ENCODE measurements around the gene CYP27A1.
A peak's percentile ranks its signal among the peaks of the same experiment; 100 is the strongest.
"Not testable (repeated sequence)": the region's sequence is repeated elsewhere in the genome, so short reads cannot be mapped to it uniquely, and the experiment has no call there.

Gene CYP27A1

DNA sequence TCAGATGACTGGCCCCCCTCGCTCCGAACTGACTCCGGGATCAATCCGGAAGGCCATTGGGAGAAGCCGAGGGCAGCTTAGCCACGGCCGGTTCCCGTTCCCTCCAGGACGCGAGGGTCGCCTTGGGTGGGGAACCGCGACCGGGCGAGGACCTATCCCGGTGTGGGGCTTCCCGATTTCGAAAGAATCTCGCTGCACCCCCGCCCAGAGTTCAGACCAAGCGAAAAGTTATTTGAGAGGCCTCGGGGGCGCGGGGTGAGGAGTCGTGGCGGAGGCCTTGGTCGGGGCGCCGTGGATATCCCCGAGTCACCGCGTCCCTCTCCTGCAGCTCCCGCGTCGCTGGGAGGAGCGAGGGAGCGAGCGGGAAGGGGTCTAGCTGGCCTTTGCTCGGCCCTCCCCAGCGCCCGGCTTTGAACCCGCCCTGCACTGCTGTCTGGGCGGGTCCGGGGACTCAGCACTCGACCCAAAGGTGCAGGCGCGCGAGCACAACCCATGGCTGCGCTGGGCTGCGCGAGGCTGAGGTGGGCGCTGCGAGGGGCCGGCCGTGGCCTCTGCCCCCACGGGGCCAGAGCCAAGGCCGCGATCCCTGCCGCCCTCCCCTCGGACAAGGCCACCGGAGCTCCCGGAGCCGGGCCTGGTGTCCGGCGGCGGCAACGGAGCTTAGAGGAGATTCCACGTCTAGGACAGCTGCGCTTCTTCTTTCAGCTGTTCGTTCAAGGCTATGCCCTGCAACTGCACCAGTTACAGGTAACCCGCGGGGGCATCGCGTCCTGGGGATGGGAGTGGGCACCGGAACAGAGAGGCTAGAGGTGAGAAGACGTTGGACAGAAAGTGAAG is at the start of gene CYP27A1:
Gene CYP27A1, plus strand, starts transcription at position 457 of the 837 bp plus-strand sequence. Its CDS starts 36 bp downstream, at position 493.
- no peak for DNase-seq

DNA sequence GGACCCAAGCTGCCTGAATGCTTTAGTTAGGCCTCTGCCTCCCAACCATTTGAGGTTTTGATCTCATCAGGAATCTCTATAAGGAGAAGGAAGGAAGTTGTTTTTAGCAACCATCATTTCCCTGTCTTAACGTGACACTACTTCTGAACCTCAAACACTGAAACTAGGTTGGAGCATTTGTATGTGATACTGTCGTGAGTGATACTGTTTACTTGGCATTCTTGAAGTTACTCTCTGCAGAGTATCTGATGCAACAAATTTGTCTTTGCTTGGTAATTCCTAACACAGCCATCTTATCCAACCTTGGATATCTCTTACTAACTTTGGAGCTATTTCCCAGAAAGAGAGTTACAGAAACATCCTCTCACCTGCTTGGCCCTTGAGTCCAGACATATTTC is 49.2 kb upstream of the CYP27A1 start:
- DNase-seq = no peak

DNA sequence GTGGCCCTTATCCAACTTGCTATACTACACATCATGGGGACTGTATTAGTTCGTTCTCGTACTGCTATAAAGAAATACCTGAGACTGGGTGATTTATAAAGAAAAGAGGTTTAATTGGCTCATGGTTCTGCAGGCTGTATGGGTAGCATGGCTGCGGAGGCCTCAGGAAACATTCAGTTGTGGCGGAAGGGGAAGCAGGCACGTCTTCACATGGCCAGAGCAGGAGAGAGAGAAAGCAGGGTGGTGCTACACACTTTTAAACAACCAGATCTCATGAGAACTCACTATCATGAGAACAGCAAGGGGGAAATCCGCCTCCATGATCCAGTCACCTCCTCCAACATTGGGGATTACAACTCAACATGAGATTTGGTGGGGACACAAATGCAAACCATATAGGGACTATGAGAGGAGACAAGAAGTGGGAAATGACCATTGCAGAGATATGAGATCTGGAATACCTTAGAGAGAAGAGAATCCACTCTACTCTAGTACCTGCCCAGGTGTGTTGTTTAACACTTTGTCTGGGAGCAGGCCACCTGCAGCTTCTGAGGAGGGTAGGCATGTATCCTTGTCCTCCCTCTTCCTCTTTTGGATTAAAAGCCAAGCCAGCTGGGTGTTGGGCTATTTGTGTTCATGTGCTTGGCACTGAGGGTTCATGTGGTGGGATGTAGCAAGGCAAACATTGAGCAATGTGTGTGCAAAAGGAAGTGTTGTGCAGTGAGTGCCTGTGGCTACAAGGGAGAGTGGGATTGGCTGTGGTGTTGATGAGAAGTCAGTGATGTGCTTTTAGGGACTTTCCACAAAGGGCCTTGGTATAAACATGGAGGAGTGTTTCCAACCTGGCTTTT is 48.6 kb upstream of the CYP27A1 start:
- DNase-seq = peak; percentile 31 to 72

DNA sequence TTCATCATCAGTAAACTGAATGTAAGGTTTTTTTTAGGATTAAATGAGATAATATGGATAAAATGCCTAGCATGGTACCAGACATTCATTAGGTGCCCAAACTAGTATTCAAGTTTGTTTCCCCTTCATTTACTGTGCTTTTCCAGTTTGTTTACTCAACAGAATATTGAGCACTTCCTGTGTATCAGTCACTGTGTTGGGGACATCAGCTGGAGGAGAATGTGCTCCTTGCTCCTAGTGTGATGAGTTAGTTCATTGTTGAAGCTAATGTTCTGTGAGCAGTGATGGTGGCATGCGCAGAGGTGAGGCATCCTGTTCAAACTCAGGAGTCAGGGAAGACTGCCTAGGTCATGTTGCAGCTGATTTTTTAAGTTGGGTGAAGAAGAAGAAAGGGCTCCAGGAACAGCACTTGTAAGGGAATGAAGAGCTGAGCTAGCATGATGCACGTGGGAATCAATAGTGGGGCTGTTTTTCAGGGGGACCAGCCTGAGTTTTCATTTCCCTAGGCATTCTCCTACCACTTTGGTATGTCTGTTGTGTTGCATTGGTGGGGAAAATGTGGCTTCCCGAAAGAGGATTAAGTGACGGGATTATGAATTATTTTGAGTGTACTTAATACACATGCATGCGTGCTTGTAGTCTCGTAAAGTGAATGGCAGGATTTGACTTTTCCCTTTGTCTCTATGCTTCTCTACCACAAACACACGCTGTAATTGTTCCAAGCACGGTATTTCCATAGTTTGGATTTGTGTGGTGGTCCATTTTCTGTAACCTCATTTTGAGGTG is 47.6 kb upstream of the CYP27A1 start:
- DNase-seq = no peak

DNA sequence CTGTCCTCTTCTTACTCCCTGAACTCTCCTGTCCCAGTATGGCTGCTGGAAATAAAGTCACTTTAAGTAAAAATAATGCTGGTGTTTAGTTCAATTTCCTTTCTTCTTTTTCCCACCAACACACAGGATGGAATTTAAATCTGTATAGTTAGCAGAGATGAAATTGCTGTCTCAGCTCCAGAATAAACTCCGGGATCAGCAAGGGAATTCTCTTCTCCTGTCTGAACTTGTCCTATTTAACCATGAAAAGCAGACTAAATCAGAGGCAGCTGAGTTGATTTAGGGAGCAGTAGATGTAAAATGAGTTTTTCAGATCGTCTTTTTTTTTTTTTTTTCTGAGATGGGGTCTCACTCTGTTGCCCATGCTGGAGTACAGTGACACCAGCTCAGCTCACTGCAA is 45.4 kb upstream of the CYP27A1 start:
- no peak for DNase-seq

DNA sequence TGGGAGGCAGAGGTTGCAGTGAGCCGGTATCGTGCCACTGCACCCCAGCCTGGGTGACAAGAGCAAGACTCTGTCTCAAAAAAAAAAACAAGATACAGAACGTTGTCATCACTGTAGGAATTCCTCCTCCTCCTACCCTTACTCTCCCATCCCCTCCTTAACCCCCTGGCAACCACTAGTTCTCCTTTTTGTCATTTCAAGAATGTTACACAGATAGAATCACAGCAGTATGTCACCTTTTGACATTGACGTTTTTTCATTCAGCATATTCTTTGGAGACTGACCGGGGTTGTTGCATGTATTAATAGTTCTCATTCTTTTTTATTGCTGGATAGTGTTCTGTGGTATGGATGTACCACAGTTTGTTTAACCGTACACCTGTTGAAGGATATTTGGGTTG is 38.9 kb upstream of the CYP27A1 start:
- DNase-seq = no peak

DNA sequence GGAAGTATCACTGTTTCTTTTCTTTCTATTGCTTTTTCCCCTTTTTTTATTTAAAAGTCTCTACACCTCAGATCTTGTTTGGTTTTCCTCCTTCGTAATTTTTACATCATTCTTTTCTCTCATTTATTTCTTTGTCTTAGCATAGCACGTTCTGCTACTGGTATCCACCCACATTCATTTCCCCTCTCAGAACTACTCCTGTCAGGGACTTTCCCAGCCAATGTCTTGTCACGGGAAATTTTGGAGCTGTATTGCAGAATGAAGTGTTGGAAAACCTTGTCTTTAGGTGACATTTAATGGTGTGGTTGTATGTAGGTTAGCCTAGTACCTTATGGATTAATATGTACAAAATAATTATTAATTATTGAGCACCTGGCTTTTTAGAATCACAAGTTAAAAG is 37.3 kb upstream of the CYP27A1 start:
- peak in 1 of 2 donors; percentile 20 for DNase-seq

DNA sequence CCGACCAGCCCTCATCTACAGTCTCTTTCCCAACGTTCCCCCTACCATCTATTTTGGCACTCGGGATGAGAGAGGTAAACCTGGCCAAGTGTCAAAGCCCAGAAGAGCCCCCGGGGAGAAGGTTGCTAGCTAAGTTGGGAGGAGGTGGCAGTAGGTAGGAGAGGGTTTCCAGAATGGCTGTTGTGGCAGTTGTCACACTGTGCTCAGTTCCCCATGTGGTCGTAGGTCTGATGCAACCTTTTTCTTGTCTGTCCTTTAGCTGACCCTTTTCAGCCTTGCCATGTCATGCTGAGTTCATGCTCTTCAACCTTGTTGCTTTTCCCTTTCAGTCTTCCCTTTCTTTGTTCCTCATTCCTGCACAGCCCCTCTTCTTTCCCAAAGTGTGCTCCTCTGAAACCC is 36.8 kb upstream of the CYP27A1 start:
- DNase-seq = peak in 1 of 2 donors; percentile 56

DNA sequence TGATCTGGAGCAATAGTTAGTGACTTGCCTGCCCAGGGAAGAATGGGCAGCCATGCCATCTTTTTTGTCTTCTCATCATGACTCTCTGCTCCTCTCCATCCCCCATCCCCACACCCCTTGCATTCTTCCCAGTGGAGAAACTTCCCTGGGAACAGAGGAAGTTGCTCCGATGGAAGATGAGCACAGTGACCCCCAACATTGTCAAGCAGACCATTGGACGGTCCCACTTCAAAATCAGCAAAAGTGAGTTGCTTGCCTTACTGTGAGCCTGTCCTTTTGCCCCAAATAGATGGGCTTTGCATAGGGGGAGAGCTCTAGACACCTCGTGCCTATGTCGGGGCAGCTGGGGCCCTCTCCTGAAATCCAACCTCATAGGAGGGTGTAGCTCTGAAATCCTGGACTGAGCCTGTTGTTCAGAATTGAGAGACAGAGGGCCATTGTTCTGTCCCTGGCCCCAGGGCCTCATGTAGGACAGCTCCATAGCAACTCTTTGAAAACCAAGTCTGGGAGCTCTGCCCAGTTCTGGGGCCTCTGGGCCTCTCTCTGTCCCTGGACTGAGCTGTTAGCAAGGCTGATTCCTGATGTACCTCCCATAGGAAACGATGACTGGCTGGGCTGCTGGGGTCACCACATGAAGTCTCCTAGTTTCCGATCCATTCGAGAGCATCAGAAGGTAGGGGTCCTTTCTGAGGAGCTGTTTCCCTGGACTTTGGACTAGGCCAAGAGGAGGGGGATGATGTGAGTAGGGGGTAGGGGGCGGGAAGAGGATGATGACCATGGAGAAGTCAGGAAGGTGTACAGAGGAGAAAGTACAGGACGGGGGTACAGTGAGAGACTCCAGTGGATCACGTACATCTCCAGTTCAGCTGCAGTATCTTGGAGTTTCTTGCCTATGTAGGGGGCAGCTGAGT is 36.1 kb upstream of the CYP27A1 start:
- DNase-seq = no peak

DNA sequence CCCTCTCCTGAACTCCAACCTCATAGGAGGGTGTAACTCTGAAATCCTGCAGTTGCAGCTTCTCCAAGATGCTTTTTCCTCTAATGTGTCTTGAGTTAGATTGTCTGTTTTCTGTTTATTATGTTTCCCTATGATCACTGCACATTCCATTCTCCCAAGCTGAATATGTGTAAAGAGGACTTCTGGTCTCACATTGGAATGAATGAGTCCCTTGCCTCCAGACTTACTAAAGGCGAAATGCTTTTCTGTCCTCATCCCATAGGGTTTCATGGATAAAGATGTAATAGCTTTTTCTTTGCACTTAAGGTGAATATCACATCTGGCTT is 35.5 kb upstream of the CYP27A1 start:
- DNase-seq = no peak

DNA sequence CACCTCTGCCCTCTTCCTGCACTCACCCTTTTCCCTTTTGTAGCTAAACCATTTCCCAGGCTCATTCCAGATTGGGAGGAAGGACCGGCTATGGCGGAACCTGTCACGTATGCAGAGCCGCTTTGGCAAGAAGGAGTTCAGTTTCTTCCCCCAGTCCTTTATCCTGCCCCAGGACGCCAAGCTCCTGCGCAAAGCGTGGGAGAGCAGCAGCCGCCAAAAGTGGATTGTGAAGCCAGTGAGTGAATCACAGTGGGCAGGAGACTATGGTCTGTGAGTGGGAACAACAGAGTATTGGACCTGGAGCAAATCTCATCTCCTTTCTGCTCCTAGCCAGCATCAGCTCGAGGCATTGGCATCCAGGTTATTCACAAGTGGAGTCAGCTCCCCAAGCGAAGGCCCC is 35.0 kb upstream of the CYP27A1 start:
- no peak for DNase-seq

DNA sequence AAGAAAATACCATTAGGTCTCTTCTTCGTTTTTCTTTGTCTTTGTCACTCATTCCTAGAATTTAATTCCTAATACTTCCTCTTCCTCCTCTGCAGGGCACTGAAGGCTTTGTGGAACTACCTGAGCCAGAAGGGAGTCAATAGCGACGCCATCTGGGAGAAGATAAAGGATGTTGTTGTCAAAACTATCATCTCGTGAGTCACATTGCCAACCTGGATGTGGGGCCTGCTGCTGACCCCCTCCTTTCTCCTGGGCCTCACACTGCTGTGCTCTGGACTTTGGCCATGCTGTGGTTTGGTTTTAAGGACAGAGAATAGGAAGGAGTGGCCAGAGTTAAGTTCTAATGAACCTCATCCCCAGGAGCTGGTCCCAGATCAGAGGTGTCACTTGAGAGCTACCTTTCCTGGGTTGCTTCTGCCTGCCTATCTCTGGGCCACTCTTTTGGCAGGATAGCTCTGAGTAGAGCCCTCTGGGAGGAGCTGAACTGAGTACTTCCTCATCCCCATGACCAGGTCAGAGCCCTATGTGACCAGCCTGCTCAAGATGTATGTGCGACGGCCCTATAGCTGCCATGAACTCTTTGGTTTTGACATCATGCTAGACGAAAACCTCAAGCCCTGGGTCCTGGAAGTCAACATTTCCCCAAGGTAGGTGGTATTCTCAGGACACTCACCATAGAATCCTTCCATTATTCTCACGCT is 33.1 kb upstream of the CYP27A1 start:
- no peak for DNase-seq

DNA sequence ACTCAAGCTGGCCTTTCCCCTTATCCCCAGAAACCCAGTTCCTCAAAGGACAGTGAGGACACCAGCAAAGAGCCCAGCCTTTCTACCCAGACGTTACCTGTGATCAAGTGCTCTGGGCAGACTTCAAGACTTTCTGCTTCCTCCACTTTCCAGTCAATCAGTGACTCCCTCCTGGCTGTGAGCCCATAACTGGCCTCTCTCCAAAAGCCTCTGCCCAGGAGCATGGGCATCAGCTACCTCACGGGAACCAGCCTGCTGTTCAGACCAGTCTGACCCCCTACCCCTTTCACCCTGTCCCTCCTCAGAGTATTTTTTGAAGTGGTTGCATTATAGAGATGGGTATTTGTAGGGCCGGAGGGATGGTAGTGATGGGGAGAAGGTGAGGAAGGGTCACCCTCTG is 27.7 kb upstream of the CYP27A1 start:
- no peak for DNase-seq

DNA sequence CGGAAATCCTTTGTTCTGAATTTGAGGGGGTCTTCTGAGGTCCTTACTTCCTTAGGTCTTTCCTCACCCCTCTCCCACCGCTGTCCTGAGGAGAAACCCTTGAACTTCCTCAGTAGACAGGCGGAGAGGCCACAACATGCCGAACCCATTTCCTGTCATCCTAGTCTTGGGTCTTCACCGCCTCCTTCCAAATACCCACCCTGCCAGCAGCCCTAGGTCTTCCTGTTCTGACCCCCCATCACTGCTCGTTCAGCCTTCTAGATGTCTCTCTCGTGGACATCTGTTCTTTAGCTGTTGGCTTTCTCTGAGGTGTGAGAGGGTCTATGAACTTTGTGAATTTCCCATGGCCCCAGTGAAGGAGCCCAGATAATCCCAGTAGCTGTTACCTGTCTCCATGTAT is 27.2 kb upstream of the CYP27A1 start:
- DNase-seq = no peak

DNA sequence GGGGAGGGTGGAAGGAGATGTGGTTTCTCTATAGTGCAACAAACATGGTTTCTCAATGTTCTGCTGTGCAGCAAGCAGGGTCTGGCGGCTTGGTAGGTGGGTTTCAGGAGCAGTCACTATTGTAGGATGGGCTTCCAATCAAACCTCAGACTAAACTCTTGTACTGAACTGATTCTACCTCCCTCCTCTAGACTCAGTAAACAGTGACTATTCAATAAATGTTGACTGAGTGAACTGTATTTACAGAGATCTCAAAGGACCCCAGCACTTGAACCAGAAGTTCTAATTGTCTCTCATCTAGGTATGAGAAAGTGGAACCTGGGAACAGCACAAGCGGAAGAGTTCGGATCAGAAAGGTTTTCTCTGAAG is 26.8 kb upstream of the CYP27A1 start:
- DNase-seq = no peak

DNA sequence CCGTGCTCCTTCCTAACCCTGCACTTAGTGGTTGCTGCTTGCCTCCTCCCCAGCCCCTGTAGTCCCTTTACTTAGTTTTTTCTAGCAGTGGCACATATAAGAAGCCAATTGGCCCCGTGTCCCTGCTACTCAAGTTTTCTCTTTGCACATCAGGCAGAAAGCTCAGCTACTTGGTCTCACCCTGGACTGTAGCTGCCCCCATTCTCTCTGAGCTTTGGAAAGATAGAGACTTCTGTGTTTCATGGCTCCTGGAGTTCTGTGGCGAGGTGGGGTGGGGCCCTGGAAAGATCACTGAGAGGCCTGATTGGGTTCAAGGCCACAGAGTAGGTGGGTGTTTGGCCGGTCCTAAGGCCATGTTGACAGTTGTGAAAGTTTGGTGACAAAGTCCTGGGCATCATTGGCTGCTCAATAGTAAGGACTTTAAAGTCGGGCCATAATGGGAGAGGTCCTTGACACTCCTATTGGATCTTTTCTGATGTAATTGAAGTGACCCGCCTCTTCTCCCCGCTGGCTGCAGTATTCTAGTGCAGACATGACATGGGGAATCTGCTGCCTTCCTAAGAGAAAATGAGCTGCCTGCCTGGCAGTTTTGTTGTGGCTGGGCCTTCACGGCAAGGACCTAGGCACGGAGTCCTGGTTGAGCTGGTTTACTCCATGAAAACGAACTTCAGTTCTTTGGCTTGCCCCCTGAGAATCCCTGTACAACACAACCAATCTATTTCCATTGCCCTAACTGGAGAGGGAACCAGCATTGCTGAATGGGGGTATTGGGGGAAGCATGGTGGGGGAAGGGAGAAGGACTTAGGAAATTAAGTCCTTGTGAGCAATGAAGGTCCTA is 26.2 kb upstream of the CYP27A1 start:
- DNase-seq = no peak

DNA sequence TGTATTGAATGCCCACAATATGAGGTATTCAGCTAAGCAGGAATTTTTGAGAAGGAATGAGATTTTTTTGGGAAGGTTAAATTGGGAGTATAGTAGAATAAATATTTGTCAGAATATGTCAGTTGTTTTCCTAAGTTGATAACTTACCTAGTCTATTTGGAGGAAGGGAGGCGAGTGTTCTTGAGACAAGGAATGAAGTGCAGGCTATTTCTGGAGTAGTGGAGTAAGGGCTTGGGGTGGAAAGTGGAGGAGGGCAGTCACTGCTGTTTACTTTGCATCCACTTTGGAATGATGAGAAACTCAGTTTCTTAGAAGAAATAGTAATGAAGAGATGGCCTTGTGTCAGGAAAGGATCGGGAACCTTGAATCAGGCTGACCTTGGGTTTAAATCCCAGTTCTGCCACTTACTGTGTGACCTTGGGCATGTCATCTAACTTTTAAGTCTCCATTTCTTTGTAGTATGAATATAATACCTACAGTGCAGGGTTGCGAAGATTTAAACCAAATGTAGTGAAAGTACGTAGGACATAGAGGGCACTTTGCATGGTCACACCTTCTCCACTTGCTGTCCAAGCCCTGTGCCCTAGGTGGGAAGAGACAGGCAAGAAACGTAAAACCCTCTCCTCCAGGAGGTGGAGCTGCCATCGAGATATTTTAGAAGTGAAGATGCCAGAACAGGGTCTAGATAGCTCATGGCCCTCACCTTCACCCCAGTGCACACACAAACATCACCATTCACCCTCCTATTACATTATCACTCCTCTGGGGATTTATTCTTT is 25.2 kb upstream of the CYP27A1 start:
- no peak for DNase-seq

DNA sequence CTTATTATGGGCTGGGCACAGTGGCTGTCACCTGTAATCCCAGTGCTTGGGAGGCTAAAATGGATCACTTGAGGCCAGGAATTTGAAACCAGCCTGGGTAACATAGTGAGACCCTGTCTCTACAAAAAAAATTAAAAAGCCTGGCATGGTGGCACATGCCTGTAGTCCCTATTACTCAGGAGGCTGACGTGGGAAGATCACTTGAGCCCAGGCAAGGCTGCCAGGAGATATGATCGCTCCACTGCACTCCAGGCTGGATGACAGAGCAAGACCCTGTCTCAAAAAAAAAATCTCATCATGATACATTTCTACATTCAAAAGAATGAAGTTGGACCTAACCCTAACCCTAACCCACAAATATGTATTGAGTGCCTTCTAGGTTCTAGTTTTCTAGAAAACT is 20.2 kb upstream of the CYP27A1 start:
- DNase-seq = no peak

DNA sequence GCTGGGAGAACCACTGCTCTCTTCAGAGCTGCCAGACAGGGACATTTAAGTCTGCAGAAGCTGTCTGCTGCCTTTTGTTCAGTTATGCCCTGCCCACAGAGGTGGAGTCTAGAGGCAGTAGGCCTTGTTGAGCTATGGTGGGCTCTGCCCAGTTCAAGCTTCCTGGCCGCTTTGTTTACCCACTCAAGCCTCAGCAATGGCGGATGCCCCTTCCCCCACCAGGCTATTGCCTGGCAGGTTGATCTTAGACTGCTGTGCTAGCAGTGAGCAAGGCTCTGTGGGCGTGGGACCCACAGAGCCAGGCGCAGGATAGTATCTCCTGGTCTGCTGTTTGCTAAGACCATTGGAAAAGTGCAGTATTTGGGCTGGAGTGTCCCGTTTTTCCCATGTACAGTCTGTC is 9.2 kb upstream of the CYP27A1 start:
- not testable (repeated sequence) for DNase-seq

DNA sequence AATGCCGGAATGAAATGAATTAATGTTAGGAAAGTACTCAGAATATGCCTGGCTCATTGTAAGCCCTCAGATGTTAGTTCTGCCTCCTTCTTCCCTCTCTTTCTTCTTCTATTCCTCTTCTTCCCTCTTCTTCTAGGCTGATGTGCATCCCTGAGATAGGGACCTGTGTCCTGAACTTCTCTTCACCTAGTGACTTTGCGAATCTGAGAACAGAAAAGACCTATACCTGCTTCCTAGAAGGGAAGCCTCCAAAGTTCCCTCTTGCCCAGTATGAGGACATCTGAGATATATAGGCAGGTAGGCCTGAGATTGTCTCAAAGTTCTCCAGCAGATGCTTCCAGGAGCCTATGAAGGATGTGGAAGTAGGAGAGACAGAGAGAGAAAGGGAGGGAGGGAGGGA is 8.1 kb upstream of the CYP27A1 start:
- DNase-seq = no peak
